ENCODE data around the gene GNA12. TPM values are rescaled to one million over a fixed set of nuclear protein-coding genes. Genes with fewer than 3 reads are reported as not detected.
"Not testable (repeated sequence)": the region's sequence is repeated elsewhere in the genome, so short reads cannot be mapped to it uniquely, and the experiment has no call there.

GNA12 gene
- total RNA-seq, 2 experiments from 2014 or later = 15.1 to 17.9 TPM

DNA sequence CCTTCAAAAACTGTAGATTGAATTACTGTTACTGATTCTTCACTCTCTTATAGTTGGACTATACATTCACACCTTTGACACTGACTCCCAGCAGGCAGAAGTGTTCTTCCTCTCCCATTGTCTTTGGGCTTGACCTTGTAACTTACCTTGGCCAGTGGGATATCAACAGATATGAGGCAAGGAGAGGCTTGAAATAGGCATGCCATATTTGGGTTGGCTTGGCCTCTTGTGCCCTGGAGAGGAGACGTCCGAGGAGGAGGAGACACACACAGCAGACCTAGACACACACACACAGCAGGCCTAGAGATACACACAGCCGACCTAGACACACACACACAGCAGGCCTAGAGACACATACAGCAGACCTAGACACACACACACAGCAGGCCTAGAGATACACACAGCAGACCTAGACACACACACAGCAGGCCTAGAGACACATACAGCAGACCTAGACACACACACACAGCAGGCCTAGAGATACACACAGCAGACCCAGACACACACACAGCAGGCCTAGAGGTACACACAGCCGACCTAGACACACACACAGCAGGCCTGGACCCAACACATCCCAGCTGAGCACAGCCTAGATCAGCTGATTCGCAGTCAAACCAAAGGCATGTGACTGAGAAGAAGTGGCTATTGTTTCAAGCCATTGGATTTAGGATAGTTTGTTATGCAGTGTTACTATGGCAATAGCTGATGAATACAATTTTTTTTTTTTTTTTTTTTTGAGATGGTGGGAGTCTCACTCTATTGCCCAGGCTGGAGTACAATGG, 12.5 kb upstream of the GNA12 start:
- Mint-ChIP-seq H3K27ac (no peak overlapping the region), H3K27me3 (no peaks in the 10 kb centered on the region), H3K4me1 (no peaks in the 10 kb centered on the region), H3K4me3 (no peak overlapping the region), H3K36me3 (no peaks in the 10 kb centered on the region), H3K9me3 (no peaks in the 10 kb centered on the region)
- DNase-seq = no peak

DNA sequence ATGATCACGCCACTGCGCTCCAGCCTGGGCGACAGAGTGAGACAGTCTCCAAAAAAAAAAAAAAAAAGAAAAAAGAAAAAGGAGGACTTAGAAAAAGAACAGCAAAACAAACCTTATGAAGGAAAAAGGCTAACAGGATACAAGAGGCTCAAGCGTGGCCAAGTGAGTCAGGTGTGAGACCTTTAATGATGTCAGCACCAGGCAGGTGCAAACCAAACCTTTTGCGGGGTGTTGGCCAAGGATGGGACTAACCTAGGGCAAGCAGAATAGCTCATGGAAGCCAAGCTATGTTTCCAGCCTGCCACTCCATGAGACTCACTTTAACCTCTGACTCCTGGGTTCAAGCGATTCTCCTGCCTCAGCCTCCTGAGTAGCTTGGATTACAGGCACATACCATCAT, 11.3 kb upstream of the GNA12 start:
- no peak overlapping the region for H3K27ac Mint-ChIP-seq
- no peaks in the 10 kb centered on the region for H3K9me3 Mint-ChIP-seq
- H3K27me3 Mint-ChIP-seq = no peaks in the 10 kb centered on the region
- DNase-seq = no peak
- H3K4me3 Mint-ChIP-seq = no peak overlapping the region
- no peaks in the 10 kb centered on the region for H3K36me3 Mint-ChIP-seq
- peaks cover 3% of the 10 kb centered on the region for H3K4me1 Mint-ChIP-seq

DNA sequence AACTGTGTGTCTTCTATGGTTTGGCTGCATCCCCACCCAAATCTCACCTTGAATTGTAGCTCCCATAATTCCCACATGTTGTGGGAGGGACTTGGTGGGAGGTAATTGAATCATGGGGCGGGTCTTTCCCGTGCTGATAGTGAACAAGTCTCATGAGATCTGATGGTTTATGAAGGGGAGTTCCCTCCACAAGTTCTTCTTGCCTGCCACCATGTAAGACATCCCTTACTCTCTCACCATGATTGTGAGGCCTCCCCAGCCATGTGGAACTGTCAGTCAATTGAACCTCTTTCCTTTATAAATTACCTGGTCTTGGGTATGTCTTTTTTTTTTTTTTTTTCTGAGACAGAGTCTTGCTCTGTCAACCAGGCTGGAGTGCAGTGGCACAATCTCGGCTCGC, 9.4 kb upstream of the GNA12 start:
- not testable (repeated sequence) for H3K27ac Mint-ChIP-seq, H3K4me1 Mint-ChIP-seq, H3K36me3 Mint-ChIP-seq, H3K27me3 Mint-ChIP-seq, H3K4me3 Mint-ChIP-seq, DNase-seq, H3K9me3 Mint-ChIP-seq

DNA sequence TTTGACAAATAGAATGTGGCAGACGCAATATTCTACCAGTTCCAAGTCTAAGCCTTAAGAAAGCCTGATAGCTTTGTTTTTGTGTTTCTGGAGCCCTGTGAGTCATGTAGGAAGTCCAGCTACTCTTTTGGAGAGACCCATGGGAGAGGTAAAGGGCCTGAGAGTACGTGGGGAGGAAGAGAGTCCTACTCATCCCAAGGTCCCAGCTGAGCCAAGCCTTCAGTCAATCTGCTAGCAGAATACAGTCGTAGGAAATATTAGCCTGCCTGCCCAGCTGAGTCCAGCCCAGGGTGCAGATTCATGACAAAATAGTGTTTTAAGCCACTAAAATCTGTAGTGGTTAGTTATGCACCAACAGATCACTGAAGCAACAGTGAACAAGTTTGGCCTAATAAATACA, 9.0 kb upstream of the GNA12 start:
- Mint-ChIP-seq H3K4me1 (peaks cover 3% of the 10 kb centered on the region), H3K36me3 (no peaks in the 10 kb centered on the region), H3K9me3 (no peaks in the 10 kb centered on the region), H3K27me3 (no peaks in the 10 kb centered on the region), H3K4me3 (no peak overlapping the region), H3K27ac (no peak overlapping the region)
- no peak for DNase-seq

DNA sequence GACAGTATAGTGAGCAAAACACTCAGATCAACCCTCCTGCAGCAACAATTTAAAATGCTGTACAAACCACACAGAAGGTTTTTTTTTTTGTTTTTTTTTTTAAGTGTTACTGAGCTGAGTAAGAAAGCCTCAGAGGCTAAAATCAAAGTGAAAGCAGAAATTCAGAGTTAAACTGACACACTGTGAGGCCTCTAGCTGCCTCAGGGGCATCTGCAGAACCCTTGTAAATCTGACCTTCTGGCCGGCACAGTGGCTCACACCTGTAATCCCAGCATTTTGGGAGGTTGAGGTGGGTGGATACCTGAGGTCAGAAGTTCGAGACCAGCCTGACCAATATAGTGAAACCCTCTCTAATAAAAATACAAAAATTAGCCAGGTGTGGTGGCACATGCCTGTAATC, 7.4 kb upstream of the GNA12 start:
- no peak for DNase-seq
- Mint-ChIP-seq H3K9me3 (no peaks in the 10 kb centered on the region), H3K4me1 (peaks cover 3% of the 10 kb centered on the region), H3K36me3 (no peaks in the 10 kb centered on the region), H3K4me3 (no peak overlapping the region), H3K27me3 (no peaks in the 10 kb centered on the region), H3K27ac (no peak overlapping the region)

DNA sequence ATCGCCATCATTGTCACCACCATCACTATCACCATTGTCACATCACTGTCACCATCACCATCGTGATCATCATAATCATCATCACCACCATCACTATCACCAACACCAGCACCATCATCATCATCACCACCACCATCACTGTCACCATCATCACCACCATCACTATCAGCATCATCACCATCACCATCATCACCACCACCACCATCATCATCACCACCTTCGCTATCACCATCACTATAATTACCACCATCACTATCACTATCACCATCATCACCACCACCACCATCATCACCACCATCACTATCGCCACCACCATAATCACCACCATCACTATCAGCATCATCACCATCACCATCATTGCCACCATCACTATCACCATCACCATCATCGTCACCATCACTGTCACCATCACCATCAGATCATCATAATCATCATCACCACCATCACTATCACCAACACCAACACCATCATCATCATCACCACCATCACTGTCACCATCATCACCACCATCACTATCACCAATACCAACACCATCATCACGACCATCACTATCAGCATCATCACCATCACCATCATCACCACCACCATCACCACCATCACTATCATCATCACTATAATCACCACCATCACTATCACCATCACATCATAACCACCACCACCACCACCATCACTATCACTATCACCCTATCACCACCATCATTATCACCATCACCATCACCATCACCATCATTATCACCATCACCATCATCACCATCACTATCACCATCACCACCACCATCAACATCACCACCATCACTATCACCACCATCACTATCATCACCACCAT, 6.0 kb upstream of the GNA12 start:
- Mint-ChIP-seq H3K27ac (no peak overlapping the region), H3K4me1 (peaks cover 3% of the 10 kb centered on the region), H3K27me3 (no peaks in the 10 kb centered on the region), H3K36me3 (no peaks in the 10 kb centered on the region), H3K9me3 (no peaks in the 10 kb centered on the region), H3K4me3 (no peak overlapping the region)
- no peak for DNase-seq

DNA sequence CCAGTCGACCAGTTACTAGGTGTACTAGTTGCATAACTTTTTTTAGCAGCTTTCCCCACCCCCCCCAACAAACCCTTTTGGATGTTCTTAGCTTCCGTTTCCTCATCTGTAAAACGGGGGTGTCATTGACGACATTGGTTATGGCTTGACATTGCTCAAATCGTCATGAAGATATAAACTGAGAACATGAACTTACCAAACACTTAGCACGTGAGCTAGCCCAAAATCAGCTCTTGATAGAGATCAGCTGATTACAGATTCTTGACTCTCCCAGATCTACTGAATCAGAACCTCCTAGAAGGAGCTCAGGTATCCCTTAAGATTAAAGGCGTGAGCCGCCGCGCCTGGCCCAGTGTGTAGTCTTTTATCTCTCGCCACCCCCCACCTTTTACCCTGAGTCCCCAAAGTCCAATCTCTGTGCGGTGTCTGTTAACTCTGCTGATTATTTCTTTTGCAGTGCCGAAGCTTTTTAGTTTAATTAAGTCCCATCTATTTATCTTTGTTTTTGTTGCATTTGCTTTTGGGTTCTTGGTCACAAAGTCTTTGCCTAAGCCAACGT, 1.0 kb upstream of the GNA12 start:
- DNase-seq = no peak
- H3K36me3 Mint-ChIP-seq = peaks cover 4% of the 10 kb centered on the region
- H3K27ac Mint-ChIP-seq = no peak overlapping the region
- peak overlapping the region; percentile 79 for H3K4me3 Mint-ChIP-seq
- H3K4me1 Mint-ChIP-seq = peaks cover 25% of the 10 kb centered on the region
- H3K27me3 Mint-ChIP-seq = no peaks in the 10 kb centered on the region
- H3K9me3 Mint-ChIP-seq = no peaks in the 10 kb centered on the region

DNA sequence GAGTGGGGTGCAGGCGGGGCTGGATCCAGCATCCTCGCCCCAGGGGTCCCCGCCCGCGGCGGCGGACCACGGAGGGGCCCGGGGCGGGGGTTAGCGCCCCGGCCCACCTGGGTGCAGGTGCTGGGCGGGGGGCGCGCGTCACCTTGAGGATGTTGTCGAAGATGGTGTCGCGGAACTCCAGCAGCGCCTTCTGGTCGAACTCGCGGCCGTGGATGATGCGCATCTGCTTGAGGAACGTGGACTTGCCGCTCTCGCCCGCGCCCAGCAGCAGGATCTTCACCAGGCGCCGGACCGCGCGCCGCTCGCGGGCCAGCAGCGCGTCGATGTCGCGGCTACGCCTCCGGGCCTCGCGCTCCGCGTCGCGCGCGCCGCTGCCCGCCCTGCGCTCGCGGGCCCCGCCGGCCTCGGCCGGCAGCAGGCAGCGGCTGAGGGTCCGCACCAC, 376 bp downstream of the GNA12 start:
- no peaks in the 10 kb centered on the region for H3K27me3 Mint-ChIP-seq
- peak overlapping the region; percentile 70 for H3K4me3 Mint-ChIP-seq
- H3K4me1 Mint-ChIP-seq = peaks cover 28% of the 10 kb centered on the region
- H3K9me3 Mint-ChIP-seq = no peaks in the 10 kb centered on the region
- H3K36me3 Mint-ChIP-seq = peaks cover 9% of the 10 kb centered on the region
- no peak overlapping the region for H3K27ac Mint-ChIP-seq
- DNase-seq = peak; percentile 38

DNA sequence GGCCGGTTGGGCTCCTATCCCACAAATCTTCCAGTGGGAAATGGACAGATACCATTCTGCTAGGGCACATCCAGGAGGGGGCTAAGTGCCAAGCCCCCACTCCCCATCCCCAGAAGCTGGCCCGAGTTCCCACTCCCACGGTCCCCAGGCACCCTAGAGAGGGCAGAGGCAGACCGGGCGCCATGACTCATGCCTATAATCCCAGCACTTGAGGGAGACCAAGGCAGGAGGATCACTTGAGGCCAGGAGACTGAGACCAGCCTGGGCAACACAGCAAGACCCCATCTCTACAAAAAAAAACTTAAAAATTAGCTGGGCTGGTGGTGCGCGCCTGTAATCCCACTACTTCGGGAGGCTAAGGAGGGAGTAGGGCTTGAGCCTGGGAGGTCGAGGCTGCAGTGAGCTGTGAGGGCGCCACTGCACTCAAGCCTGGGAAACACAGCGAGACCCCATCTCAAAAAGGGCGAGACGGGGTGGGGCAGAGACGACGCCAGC, 870 bp downstream of the GNA12 start:
- Mint-ChIP-seq H3K4me3 (peak overlapping the region; percentile 77), H3K9me3 (no peaks in the 10 kb centered on the region), H3K4me1 (peaks cover 30% of the 10 kb centered on the region), H3K27me3 (no peaks in the 10 kb centered on the region), H3K27ac (peak overlapping the region; percentile 62), H3K36me3 (peaks cover 10% of the 10 kb centered on the region)
- no peak for DNase-seq

DNA sequence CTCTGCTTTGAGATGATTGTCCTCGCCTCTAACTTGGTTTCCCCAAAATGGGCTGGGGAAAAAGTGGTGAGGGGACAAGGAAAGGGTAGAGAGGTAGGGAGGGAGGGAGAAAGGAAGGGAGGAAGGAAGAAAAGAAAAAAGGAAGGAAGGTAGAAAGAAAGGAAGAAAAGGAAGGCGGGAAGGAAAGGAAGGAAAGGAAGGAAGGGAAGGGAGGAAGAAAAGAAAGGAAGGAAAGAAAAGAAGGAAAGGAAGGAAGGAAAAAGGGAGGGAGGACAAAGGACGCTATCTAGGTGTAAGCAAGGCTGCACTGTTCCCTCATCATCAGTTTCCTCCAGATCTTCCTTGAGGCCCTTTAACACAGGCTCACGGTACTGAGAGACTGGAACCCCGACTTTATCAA, 2.2 kb downstream of the GNA12 start:
- Mint-ChIP-seq H3K9me3 (no peaks in the 10 kb centered on the region), H3K4me3 (peak overlapping the region; percentile 16), H3K27ac (no peak overlapping the region), H3K36me3 (peaks cover 14% of the 10 kb centered on the region), H3K27me3 (no peaks in the 10 kb centered on the region), H3K4me1 (peaks cover 40% of the 10 kb centered on the region)
- DNase-seq = no peak

DNA sequence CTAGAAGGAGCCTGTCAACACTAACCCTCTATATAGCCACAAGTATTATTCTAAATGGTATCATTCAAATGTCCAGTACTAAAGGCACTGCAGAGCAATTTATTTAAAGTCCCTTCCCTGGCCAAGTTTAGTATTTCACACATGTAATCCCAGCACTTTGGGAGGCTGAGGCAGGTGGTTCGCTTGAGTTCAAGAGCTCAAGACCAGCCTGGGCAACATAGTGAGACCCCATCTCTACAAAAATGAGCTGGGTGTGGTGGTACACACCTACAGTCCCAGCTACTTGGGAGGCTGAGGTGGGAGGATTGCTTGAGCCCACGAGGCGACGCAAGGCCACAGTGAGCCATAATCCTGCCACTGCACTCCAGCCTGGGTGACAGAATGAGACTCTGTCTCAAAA, 3.6 kb downstream of the GNA12 start:
- Mint-ChIP-seq H3K27ac (no peak overlapping the region), H3K4me1 (peaks cover 42% of the 10 kb centered on the region), H3K36me3 (peaks cover 19% of the 10 kb centered on the region), H3K9me3 (no peaks in the 10 kb centered on the region), H3K4me3 (no peak overlapping the region), H3K27me3 (no peaks in the 10 kb centered on the region)
- DNase-seq = no peak

DNA sequence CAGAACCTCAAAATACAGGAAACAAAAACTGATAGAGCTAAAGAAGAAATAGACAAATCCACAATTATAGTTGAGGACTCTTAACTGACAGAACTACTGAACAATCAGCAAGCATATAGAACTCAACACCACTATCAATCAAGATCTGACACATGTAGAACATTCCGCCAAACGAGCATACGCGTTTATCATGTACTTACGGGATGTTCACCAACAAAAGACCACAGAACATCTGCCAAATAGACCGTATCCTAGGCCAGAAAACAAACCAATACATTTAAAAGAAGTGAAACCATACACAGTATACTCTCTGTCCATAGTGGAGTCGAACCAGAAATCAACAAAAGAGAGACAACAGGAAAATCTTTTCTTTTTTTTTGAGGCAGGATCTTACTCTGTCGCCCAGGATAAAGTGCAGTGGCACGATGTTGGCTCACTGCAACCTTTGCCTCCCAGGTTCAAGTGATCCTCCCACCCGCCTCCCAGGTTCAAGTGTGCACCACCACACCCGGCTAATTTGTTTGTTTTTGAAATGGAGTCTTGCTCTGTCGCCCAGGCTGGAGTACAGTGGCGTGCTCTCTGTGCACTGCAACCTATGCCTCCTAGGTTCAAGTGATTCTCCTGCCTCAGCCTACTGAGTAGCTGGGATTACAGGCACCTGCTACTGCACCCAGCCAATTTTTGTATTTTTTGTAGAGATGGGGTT, 5.1 kb downstream of the GNA12 start:
- DNase-seq = no peak
- H3K36me3 Mint-ChIP-seq = peaks cover 19% of the 10 kb centered on the region
- no peaks in the 10 kb centered on the region for H3K27me3 Mint-ChIP-seq
- no peaks in the 10 kb centered on the region for H3K9me3 Mint-ChIP-seq
- H3K4me1 Mint-ChIP-seq = peaks cover 38% of the 10 kb centered on the region
- no peak overlapping the region for H3K4me3 Mint-ChIP-seq
- H3K27ac Mint-ChIP-seq = no peak overlapping the region

DNA sequence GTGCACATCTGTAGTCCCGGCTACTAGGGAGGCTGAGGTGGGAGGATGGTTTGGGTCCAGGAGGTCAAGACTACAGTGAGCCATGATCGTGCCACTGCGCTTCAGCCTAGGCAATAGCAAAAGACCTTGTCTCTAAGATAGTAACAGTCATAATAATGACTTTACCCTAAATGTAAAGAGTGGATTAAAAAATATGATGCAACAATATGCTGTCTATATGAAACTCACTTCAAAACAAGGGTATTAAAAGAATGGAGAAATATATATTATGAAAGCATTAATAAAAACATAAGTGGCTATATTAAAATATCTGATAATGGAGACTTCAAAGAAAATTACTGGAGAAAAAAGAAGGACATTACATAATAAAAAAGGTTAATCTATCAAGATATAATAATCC, 5.7 kb downstream of the GNA12 start:
- Mint-ChIP-seq H3K27ac (no peak overlapping the region), H3K4me1 (peaks cover 38% of the 10 kb centered on the region), H3K36me3 (peaks cover 19% of the 10 kb centered on the region), H3K4me3 (no peak overlapping the region), H3K9me3 (no peaks in the 10 kb centered on the region), H3K27me3 (no peaks in the 10 kb centered on the region)
- no peak for DNase-seq

DNA sequence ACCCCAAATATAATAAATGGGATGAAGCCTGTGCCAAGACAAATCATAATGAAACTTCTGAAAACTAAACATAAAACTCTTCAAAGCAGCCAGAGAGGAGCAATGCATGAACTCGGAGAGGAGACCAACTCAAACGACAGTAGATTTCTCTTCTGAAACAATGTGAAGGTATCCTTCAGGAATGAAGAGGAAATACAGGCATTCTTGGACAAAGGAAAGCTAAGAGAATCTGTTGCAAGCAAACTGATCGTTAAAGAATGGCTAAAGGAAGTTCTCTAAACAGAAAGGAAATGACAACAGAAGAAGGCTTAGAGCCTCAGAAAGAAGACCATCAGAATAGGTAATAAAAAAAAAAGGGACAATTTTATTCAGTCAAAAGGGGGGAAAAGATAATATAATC, 6.6 kb downstream of the GNA12 start:
- Mint-ChIP-seq H3K4me1 (peaks cover 29% of the 10 kb centered on the region), H3K27ac (no peak overlapping the region), H3K27me3 (no peaks in the 10 kb centered on the region), H3K4me3 (no peak overlapping the region), H3K36me3 (peaks cover 19% of the 10 kb centered on the region), H3K9me3 (no peaks in the 10 kb centered on the region)
- no peak for DNase-seq
